GM19397 (cell line): ENCODE results near the gene ADGRA3.
"Not testable (repeated sequence)": the region's sequence is repeated elsewhere in the genome, so short reads cannot be mapped to it uniquely, and the experiment has no call there.

Experiments used
- ATAC-seq: cut with Tn5 transposase; IDR thresholded peaks from one replicate; pipeline ENCODE4 v1.9.1; 2021; ENCODE audit warnings: mild to moderate bottlenecking, moderate library complexity; ENCODE audit not compliant: unreplicated experiment

The ADGRA3 gene

GRCh38 chr4:22480675-22481327, 35.1 kb downstream of the ADGRA3 start:
- ATAC-seq = no peak

- ATAC-seq = no peak
Observed at GRCh38 chr4:22478426-22478825, 37.4 kb downstream of the ADGRA3 start.

- no peak for ATAC-seq
Observed at GRCh38 chr4:22477813-22478182, 38.1 kb downstream of the ADGRA3 start.

GRCh38 chr4:22477136-22477812, 38.6 kb downstream of the ADGRA3 start:
- ATAC-seq = no peak

GRCh38 chr4:22476011-22476410, 39.9 kb downstream of the ADGRA3 start:
- no peak for ATAC-seq

GRCh38 chr4:22475311-22475646, 40.6 kb downstream of the ADGRA3 start:
- ATAC-seq = not testable (repeated sequence)

GRCh38 chr4:22474636-22475310, 41.1 kb downstream of the ADGRA3 start:
- ATAC-seq = no peak

GRCh38 chr4:22473268-22473667, 42.6 kb downstream of the ADGRA3 start:
- ATAC-seq = no peak

- no peak for ATAC-seq
Observed at GRCh38 chr4:22471999-22472461, 43.8 kb downstream of the ADGRA3 start.

- no peak for ATAC-seq
Observed at GRCh38 chr4:22471419-22471818, 44.4 kb downstream of the ADGRA3 start.

- ATAC-seq = no peak
Observed at GRCh38 chr4:22466581-22466980, 49.3 kb downstream of the ADGRA3 start.

GRCh38 chr4:22465996-22466395, 49.9 kb downstream of the ADGRA3 start:
- no peak for ATAC-seq

- ATAC-seq = no peak
Observed at GRCh38 chr4:22465349-22465748, 50.5 kb downstream of the ADGRA3 start.

GRCh38 chr4:22463179-22463578, 52.7 kb downstream of the ADGRA3 start:
- ATAC-seq = no peak

- no peak for ATAC-seq
Observed at GRCh38 chr4:22462688-22463087, 53.2 kb downstream of the ADGRA3 start.

GRCh38 chr4:22460266-22460665, 55.6 kb downstream of the ADGRA3 start:
- ATAC-seq = no peak

GRCh38 chr4:22458098-22458497, 57.8 kb downstream of the ADGRA3 start:
- ATAC-seq = no peak

GRCh38 chr4:22457348-22457747, 58.5 kb downstream of the ADGRA3 start:
- no peak for ATAC-seq

GRCh38 chr4:22456291-22456690, 59.6 kb downstream of the ADGRA3 start:
- no peak for ATAC-seq

GRCh38 chr4:22454955-22455354, 60.9 kb downstream of the ADGRA3 start:
- no peak for ATAC-seq

GRCh38 chr4:22454216-22454838, 61.5 kb downstream of the ADGRA3 start:
- ATAC-seq = no peak

- ATAC-seq = no peak
Observed at GRCh38 chr4:22444813-22445212, 71.1 kb downstream of the ADGRA3 start.
